Measurements from ENCODE around the gene ZMYM3.

Gene ZMYM3

DNA sequence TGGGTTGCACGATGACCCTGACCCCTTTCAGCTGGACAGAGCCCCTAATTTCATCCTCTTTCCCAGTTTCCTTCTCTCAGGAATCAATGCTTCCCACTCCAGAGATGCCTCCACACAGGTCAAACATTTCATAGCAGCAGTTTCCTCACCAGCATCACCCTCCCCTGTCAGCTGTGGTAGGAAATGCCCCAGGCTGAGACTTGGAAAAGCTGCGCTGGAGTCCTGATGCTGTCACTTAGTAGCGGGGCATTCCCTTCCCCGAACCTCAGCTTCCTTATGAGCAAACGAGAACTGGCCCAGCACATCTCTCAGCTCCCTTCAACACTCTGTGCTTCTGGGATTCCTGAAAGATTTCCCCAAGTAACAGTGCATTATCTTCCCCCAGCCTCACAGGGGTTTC, 28.3 kb downstream of the ZMYM3 start:
- Histone ChIP-seq H3K4me3 (ENCODE audit: low read depth, low read length) (no peak overlapping the region), H3K4me1 (ENCODE audit: control insufficient read depth, insufficient read depth, low read length) (peaks cover 21% of the 10 kb centered on the region; the same call in 1 of the 2 replicates)

DNA sequence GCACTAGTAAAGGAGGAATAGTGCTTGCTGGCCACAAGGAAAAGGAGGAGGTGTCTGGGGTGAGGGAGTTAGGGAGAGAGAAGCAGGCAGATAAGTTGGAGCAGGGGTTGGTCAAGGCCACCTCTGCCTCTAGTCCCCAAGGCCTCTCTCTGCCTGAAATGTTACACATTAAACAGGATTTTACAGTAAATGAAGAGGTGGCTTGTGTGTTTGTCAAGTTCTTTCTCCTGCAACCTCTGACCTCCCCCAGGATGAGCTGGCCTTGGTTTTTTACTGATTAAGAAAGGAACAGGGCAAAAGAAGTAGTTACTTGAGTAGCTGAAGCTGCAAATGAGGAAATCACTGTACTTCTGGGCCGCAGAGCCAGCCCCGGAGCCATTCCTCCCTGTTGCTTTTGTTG, 28.9 kb downstream of the ZMYM3 start:
- Histone ChIP-seq H3K4me1 (ENCODE audit: control insufficient read depth, insufficient read depth, low read length) (peaks cover 21% of the 10 kb centered on the region; the same call in 1 of the 2 replicates), H3K9me3 (ENCODE audit: control insufficient read depth, insufficient read depth, low read depth, low read length) (peaks cover 12% of the 10 kb centered on the region; the same call in 1 of the 2 replicates), H3K27me3 (ENCODE audit: control insufficient read depth, insufficient read depth, low read length) (no peaks in the 10 kb centered on the region), H3K27ac (ENCODE audit: low read depth, low read length) (no peak overlapping the region), H3K36me3 (ENCODE audit: control insufficient read depth, insufficient read depth, low read length) (no peaks in the 10 kb centered on the region), H3K4me3 (ENCODE audit: low read depth, low read length) (no peak overlapping the region), H3K9ac (ENCODE audit: low read length) (no peak overlapping the region)

More for the DNA sequence above, 28.3 kb downstream of the ZMYM3 start:
- Histone ChIP-seq H3K9ac (ENCODE audit: low read length) (no peak overlapping the region), H3K9me3 (ENCODE audit: control insufficient read depth, insufficient read depth, low read depth, low read length) (peaks cover 12% of the 10 kb centered on the region; the same call in 1 of the 2 replicates), H3K27me3 (ENCODE audit: control insufficient read depth, insufficient read depth, low read length) (no peaks in the 10 kb centered on the region), H3K27ac (ENCODE audit: low read depth, low read length) (no peak overlapping the region), H3K36me3 (ENCODE audit: control insufficient read depth, insufficient read depth, low read length) (no peaks in the 10 kb centered on the region)

DNA sequence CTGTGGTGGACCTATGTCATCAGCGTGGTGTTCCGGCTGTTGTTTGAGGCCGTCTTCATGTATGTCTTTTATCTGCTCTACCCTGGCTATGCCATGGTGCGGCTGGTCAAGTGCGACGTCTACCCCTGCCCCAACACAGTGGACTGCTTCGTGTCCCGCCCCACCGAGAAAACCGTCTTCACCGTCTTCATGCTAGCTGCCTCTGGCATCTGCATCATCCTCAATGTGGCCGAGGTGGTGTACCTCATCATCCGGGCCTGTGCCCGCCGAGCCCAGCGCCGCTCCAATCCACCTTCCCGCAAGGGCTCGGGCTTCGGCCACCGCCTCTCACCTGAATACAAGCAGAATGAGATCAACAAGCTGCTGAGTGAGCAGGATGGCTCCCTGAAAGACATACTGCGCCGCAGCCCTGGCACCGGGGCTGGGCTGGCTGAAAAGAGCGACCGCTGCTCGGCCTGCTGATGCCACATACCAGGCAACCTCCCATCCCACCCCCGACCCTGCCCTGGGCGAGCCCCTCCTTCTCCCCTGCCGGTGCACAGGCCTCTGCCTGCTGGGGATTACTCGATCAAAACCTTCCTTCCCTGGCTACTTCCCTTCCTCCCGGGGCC, 29.7 kb downstream of the ZMYM3 start:
- Histone ChIP-seq H3K27ac (ENCODE audit: low read depth, low read length) (no peak overlapping the region), H3K4me3 (ENCODE audit: low read depth, low read length) (no peak overlapping the region), H3K4me1 (ENCODE audit: control insufficient read depth, insufficient read depth, low read length) (peaks cover 21% of the 10 kb centered on the region; the same call in 1 of the 2 replicates)

DNA sequence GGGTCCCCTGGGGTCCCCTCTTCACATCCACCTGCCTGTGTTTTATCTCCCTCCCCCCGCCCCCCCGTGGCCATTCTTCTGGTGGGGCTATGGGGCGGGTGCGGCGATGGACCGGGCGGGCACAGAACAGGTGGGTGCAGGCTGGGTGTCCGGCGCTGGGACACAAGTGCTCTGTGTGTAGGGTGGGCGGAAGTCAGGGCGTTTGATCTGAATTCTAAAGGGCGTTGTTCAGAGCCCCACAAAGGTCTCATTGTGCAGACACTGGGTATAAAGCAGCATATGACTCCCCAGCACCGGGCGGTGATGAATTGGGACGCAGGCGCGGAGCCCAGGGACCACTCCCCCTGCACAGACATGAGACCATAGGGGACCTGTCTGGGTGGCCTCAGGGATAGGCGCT, 31.0 kb downstream of the ZMYM3 start, which contains the start of gene GJB1:
GJB1 (plus strand) TSS at position 296 of the 400 bp plus-strand sequence. CDS start 484 bp downstream, outside the sequence.
- no peaks in the 10 kb centered on the region for H3K36me3 ChIP-seq (ENCODE audit: control insufficient read depth, insufficient read depth, low read length)
- H3K9ac ChIP-seq (ENCODE audit: low read length) = no peak within 1 kb of the TSS
- H3K4me3 ChIP-seq (ENCODE audit: low read depth, low read length) = no peak within 1 kb of the TSS
- H3K9me3 ChIP-seq (ENCODE audit: control insufficient read depth, insufficient read depth, low read depth, low read length) = peaks cover 8% of the 10 kb centered on the region; the same call in 1 of the 2 replicates
- H3K27ac ChIP-seq (ENCODE audit: low read depth, low read length) = no peak within 1 kb of the TSS
- no peaks in the 10 kb centered on the region for H3K27me3 ChIP-seq (ENCODE audit: control insufficient read depth, insufficient read depth, low read length)
- H3K4me1 ChIP-seq (ENCODE audit: control insufficient read depth, insufficient read depth, low read length) = peaks cover 21% of the 10 kb centered on the region; the same call in 1 of the 2 replicates

More for the DNA sequence above, 29.7 kb downstream of the ZMYM3 start:
- Histone ChIP-seq H3K9ac (ENCODE audit: low read length) (no peak overlapping the region), H3K27me3 (ENCODE audit: control insufficient read depth, insufficient read depth, low read length) (no peaks in the 10 kb centered on the region), H3K36me3 (ENCODE audit: control insufficient read depth, insufficient read depth, low read length) (no peaks in the 10 kb centered on the region), H3K9me3 (ENCODE audit: control insufficient read depth, insufficient read depth, low read depth, low read length) (peaks cover 12% of the 10 kb centered on the region; the same call in 1 of the 2 replicates)

DNA sequence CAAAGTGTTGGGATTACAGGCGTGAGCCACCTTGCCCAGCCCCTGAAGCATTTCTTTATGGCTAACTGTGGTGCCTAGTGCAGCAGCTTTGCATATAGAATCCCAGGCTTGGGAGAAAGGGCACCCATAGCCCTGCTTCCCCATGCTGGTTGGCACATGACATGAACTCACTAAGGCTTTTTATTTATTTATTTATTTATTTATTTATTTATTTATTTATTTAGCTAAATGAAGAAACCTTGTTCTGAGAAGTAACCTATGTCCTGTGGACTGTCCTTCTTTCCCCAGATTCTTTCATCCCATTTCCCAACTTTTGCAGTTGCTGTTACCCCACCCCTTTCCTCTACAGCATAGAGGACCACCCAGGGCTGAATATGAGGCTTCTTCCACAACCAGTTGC, 32.8 kb downstream of the ZMYM3 start:
- no peak overlapping the region for H3K9ac ChIP-seq (ENCODE audit: low read length)
- H3K27me3 ChIP-seq (ENCODE audit: control insufficient read depth, insufficient read depth, low read length) = no peaks in the 10 kb centered on the region
- no peaks in the 10 kb centered on the region for H3K36me3 ChIP-seq (ENCODE audit: control insufficient read depth, insufficient read depth, low read length)
- H3K27ac ChIP-seq (ENCODE audit: low read depth, low read length) = no peak overlapping the region
- H3K9me3 ChIP-seq (ENCODE audit: control insufficient read depth, insufficient read depth, low read depth, low read length) = peaks cover 8% of the 10 kb centered on the region; the same call in 1 of the 2 replicates
- H3K4me1 ChIP-seq (ENCODE audit: control insufficient read depth, insufficient read depth, low read length) = peaks cover 29% of the 10 kb centered on the region
- H3K4me3 ChIP-seq (ENCODE audit: low read depth, low read length) = no peak overlapping the region

DNA sequence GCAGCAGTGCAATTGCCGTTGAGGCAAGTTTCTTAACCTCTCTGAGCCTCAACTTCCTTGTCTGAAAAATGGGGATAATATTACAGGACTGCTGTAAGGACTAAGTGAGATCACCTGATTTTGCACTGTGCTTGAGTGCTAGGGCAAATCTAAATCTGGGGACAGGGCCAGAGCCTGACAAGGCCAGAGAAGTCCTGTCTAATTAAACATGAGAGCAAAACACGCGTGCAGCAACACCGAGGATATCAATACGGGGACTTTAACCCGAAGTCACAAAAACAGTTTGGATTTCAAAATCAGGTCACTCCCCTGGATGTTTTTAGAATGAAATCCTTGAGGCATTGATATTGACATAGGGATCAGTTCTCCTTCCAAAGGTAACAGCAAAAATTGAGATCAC, 36.6 kb downstream of the ZMYM3 start:
- H3K9me3 ChIP-seq (ENCODE audit: control insufficient read depth, insufficient read depth, low read depth, low read length) = peaks cover 2% of the 10 kb centered on the region; the same call in 1 of the 2 replicates

DNA sequence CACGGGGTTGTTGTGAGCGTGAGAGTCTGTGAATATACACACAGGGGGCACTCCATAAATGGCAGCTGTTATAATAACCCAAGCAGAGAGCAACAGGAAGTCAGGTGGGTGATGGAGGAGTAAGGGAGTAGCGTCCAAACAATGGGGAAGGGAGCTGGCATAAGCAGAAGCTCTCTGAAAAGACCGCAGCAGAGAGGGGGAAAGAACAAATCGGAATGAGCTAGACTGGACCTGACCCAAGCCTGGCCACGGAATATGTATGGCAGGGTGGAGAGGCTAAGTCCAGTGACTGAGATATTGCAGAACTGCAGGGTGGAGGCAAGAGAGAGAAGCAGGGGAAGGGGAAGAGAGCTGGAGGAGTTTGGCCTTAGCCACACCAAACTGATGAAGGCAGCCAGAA, 37.5 kb downstream of the ZMYM3 start:
- Histone ChIP-seq H3K27me3 (ENCODE audit: control insufficient read depth, insufficient read depth, low read length) (no peaks in the 10 kb centered on the region), H3K4me3 (ENCODE audit: low read depth, low read length) (no peak overlapping the region), H3K4me1 (ENCODE audit: control insufficient read depth, insufficient read depth, low read length) (peaks cover 9% of the 10 kb centered on the region), H3K27ac (ENCODE audit: low read depth, low read length) (no peak overlapping the region), H3K36me3 (ENCODE audit: control insufficient read depth, insufficient read depth, low read length) (no peaks in the 10 kb centered on the region), H3K9me3 (ENCODE audit: control insufficient read depth, insufficient read depth, low read depth, low read length) (peaks cover 2% of the 10 kb centered on the region; the same call in 1 of the 2 replicates), H3K9ac (ENCODE audit: low read length) (peak overlapping the region; percentile 3)

More for the DNA sequence above, 36.6 kb downstream of the ZMYM3 start:
- Histone ChIP-seq H3K36me3 (ENCODE audit: control insufficient read depth, insufficient read depth, low read length) (no peaks in the 10 kb centered on the region), H3K27ac (ENCODE audit: low read depth, low read length) (no peak overlapping the region), H3K9ac (ENCODE audit: low read length) (no peak overlapping the region), H3K4me1 (ENCODE audit: control insufficient read depth, insufficient read depth, low read length) (peaks cover 9% of the 10 kb centered on the region), H3K4me3 (ENCODE audit: low read depth, low read length) (no peak overlapping the region), H3K27me3 (ENCODE audit: control insufficient read depth, insufficient read depth, low read length) (no peaks in the 10 kb centered on the region)

DNA sequence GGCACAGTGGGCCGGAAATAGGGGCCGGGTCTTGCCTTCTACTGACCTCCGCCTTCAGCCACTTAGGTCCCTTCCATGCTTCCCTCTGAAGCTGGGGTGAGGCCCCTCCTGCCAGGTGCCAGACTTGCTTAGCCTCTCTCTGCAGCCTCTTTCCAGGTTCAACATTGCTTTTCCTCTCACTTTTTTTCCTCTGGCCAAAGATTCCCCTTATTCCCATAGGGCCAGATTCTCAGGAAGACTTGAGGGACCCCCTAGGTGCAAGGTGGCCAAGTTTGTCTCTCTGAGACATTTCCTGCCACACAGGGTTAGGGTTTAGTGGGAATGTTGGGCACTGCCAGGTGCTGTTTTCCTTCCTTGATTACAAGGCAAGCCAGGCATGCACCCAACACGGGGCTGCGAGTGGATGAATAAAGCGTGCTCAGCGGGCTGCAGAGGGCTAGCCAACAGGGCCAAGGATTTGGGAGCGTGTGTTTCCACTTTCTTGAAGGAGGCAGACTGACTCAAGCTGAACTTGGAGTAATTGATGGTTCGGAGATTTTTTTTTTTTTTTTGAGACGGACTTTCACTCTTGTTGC, 38.5 kb downstream of the ZMYM3 start:
- Histone ChIP-seq H3K27ac (ENCODE audit: low read depth, low read length) (no peak overlapping the region), H3K9ac (ENCODE audit: low read length) (no peak overlapping the region), H3K4me3 (ENCODE audit: low read depth, low read length) (no peak overlapping the region), H3K36me3 (ENCODE audit: control insufficient read depth, insufficient read depth, low read length) (no peaks in the 10 kb centered on the region), H3K4me1 (ENCODE audit: control insufficient read depth, insufficient read depth, low read length) (peaks cover 9% of the 10 kb centered on the region), H3K27me3 (ENCODE audit: control insufficient read depth, insufficient read depth, low read length) (no peaks in the 10 kb centered on the region), H3K9me3 (ENCODE audit: control insufficient read depth, insufficient read depth, low read depth, low read length) (peaks cover 2% of the 10 kb centered on the region; the same call in 1 of the 2 replicates)

DNA sequence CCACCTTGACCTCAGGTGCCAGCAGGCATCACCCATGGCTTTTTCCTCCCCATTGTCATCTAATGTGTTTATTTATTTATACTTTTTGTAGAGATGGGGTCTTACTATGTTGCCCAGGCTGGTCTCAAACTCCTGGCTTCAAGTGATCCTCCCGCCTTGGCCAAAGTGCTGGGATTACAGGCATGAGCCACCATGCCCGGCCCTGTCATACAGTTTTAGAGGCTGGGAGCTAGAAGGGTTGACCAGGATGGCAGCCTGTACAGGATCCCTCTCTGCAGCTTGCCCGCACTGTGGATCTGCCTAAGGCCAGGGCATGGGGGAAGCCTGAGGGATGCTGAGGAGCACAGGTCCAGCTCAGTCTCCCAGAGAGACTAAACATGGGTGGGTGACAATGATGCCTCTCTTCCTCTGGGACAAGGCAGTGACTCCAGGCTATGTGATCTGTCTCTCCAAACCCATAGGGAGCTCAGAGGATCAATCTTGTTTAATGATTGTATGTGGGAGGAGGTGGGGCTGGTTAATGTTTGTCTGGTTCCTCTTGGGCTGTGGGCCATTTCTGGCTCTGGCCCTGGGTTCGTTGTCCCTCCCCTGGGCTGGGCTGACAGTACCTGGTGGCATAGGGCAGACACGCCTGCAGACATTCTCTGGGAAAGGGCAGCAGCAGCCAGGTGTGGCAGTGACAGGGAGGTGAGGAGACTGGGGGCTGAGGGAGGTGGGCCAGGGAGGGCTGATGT, 39.2 kb downstream of the ZMYM3 start:
- Histone ChIP-seq H3K27me3 (ENCODE audit: control insufficient read depth, insufficient read depth, low read length) (no peaks in the 10 kb centered on the region), H3K4me1 (ENCODE audit: control insufficient read depth, insufficient read depth, low read length) (peaks cover 9% of the 10 kb centered on the region), H3K36me3 (ENCODE audit: control insufficient read depth, insufficient read depth, low read length) (no peaks in the 10 kb centered on the region), H3K4me3 (ENCODE audit: low read depth, low read length) (no peak overlapping the region), H3K27ac (ENCODE audit: low read depth, low read length) (no peak overlapping the region), H3K9ac (ENCODE audit: low read length) (no peak overlapping the region), H3K9me3 (ENCODE audit: control insufficient read depth, insufficient read depth, low read depth, low read length) (peaks cover 2% of the 10 kb centered on the region; the same call in 1 of the 2 replicates)

DNA sequence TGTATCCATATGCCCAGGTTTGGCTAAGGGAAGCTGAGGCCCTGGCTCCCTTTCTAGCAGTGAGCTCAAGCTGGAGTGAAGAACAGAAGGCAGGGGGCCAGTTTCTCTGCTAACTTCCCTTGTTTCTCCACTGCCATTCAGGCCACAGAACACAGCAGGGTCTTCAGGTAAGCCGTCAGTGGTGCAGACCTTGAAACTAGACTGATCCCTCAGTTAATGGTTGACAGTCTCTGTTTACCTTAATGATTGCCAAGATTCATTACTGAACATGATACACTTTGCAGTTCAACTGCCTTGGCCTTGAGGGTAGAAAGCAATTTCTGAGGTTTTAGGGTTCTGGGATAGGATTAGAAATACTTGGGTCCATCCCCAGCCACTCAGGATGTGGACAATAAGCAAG, 39.8 kb downstream of the ZMYM3 start:
- H3K4me1 ChIP-seq (ENCODE audit: control insufficient read depth, insufficient read depth, low read length) = peaks cover 9% of the 10 kb centered on the region
- H3K9me3 ChIP-seq (ENCODE audit: control insufficient read depth, insufficient read depth, low read depth, low read length) = peaks cover 2% of the 10 kb centered on the region; the same call in 1 of the 2 replicates
- no peak overlapping the region for H3K9ac ChIP-seq (ENCODE audit: low read length)

DNA sequence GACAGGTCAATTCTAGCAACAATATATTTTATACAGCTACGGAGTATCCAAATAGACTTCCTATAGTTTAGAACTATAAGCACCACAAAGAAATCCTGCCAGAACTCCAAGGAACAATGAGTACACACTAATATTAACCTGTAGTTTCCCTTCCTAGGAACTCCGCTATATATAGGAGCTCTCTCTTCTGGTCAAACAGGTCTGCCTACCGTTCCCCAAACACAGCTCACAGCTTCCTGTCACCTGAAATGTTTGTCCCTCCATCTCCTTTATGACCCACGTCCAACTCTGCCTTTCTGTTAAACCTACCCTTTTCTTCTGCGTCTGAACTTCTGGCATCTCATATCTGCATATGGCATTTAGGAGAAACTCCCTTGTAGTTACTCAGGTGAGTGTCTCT, 41.4 kb downstream of the ZMYM3 start:
- H3K27ac ChIP-seq (ENCODE audit: low read depth, low read length) = no peak overlapping the region
- peaks cover 2% of the 10 kb centered on the region; the same call in 1 of the 2 replicates for H3K9me3 ChIP-seq (ENCODE audit: control insufficient read depth, insufficient read depth, low read depth, low read length)
- no peaks in the 10 kb centered on the region for H3K36me3 ChIP-seq (ENCODE audit: control insufficient read depth, insufficient read depth, low read length)
- H3K4me1 ChIP-seq (ENCODE audit: control insufficient read depth, insufficient read depth, low read length) = peaks cover 9% of the 10 kb centered on the region
- H3K4me3 ChIP-seq (ENCODE audit: low read depth, low read length) = no peak overlapping the region
- H3K9ac ChIP-seq (ENCODE audit: low read length) = no peak overlapping the region
- H3K27me3 ChIP-seq (ENCODE audit: control insufficient read depth, insufficient read depth, low read length) = no peaks in the 10 kb centered on the region

More for the DNA sequence above, 39.8 kb downstream of the ZMYM3 start:
- Histone ChIP-seq H3K4me3 (ENCODE audit: low read depth, low read length) (no peak overlapping the region), H3K27me3 (ENCODE audit: control insufficient read depth, insufficient read depth, low read length) (no peaks in the 10 kb centered on the region), H3K36me3 (ENCODE audit: control insufficient read depth, insufficient read depth, low read length) (no peaks in the 10 kb centered on the region), H3K27ac (ENCODE audit: low read depth, low read length) (no peak overlapping the region)
